ENCODE measurements around the gene PSMC3IP. TPM values are rescaled to one million over a fixed set of nuclear protein-coding genes. Genes with fewer than 3 reads are reported as not detected.

The PSMC3IP gene
- total RNA-seq, 4 donors from 2014 or later, result 1.4 to 5.8 (median 4.5) TPM

- no peaks in the 10 kb centered on the region for H3K27me3 ChIP-seq
- peak; percentile 96 to 97 for DNase-seq
- peak within 1 kb of the TSS; percentile 82 to 97 (median 96) for H3K27ac ChIP-seq
- WGBS, 2 donors, result 0 to 1% methylated on average over 17 to 42 of the region's 72 CpGs
- peak within 1 kb of the TSS; percentile 73 to 78 (median 76) for H3K4me3 ChIP-seq (replicated peaks in 1 of 3)
- TF ChIP-seq POLR2A (IDR thresholded peaks at IDR 0.05) (peak in 1 of 2 donors; percentile 76), CTCF (IDR thresholded peaks at IDR 0.05) (no peak)
- peaks cover 48 to 60% of the 10 kb centered on the region in 2 donors for H3K4me1 ChIP-seq
- H3K36me3 ChIP-seq, result peaks cover 47 to 50% of the 10 kb centered on the region in 2 donors
- H3K9me3 ChIP-seq, result no peaks in the 10 kb centered on the region
- intact Hi-C loops (cut with DNase I), result no loop called here
These were observed 10.5 kb downstream of the PSMC3IP start, which contains the start of gene MLX for GRCh38 chr17:42566883-42567573. Gene MLX (plus strand): TSS chr17:42567100. CDS start chr17:42567125, 25 bp downstream.

- H3K9me3 ChIP-seq, result no peaks in the 10 kb centered on the region
- intact Hi-C loops (cut with DNase I), result no loop called here
- DNase-seq, result no peak
- H3K36me3 ChIP-seq, result peaks cover 42 to 43% of the 10 kb centered on the region in 2 donors
- WGBS, 2 donors, result 36 to 73% methylated on average over 8 to 24 of the region's 28 CpGs
- TF ChIP-seq POLR2A (IDR thresholded peaks at IDR 0.05) (no peak), CTCF (IDR thresholded peaks at IDR 0.05) (peak in 1 of 6 experiments; percentile 4)
- H3K4me3 ChIP-seq (replicated peaks in 1 of 3), result peak overlapping the region in 1 of 3 donors; percentile 76
- H3K4me1 ChIP-seq, result peaks cover 47 to 57% of the 10 kb centered on the region in 2 donors
- H3K27ac ChIP-seq, result peak overlapping the region; percentile 82 to 97 (median 96)
- H3K27me3 ChIP-seq, result no peaks in the 10 kb centered on the region
These were observed 11.2 kb downstream of the PSMC3IP start for GRCh38 chr17:42566215-42566882.

GRCh38 chr17:42565523-42566214, 11.9 kb downstream of the PSMC3IP start:
- TF ChIP-seq POLR2A (IDR thresholded peaks at IDR 0.05) (no peak), CTCF (IDR thresholded peaks at IDR 0.05) (no peak)
- Histone ChIP-seq H3K4me3 (replicated peaks in 1 of 3) (no peak overlapping the region), H3K27ac (peak overlapping the region in 2 of 3 donors; percentile 82 to 96), H3K36me3 (peaks cover 37 to 39% of the 10 kb centered on the region in 2 donors), H3K9me3 (no peaks in the 10 kb centered on the region), H3K27me3 (no peaks in the 10 kb centered on the region), H3K4me1 (peaks cover 43 to 52% of the 10 kb centered on the region in 2 donors)
- intact Hi-C loops (cut with DNase I), result no loop called here
- DNase-seq, result no peak
- 84 to 92% methylated on average over 9 to 16 of the region's 16 CpGs for WGBS, 2 donors

GRCh38 chr17:42564815-42565522, 12.6 kb downstream of the PSMC3IP start:
- H3K4me1 ChIP-seq, result peaks cover 43 to 50% of the 10 kb centered on the region in 2 donors
- no peak overlapping the region for H3K4me3 ChIP-seq (replicated peaks in 1 of 3)
- H3K27ac ChIP-seq, result peak overlapping the region in 1 of 3 donors; percentile 31
- no peak for DNase-seq
- H3K36me3 ChIP-seq, result peaks cover 32% of the 10 kb centered on the region in 2 donors
- 91 to 92% methylated on average over 15 of the region's 15 CpGs for WGBS, 2 donors
- H3K9me3 ChIP-seq, result no peaks in the 10 kb centered on the region
- intact Hi-C loops (cut with DNase I), result no loop called here
- no peaks in the 10 kb centered on the region for H3K27me3 ChIP-seq
- TF ChIP-seq CTCF (IDR thresholded peaks at IDR 0.05) (no peak), POLR2A (IDR thresholded peaks at IDR 0.05) (no peak)
